ENCODE data around the gene PABPN1L.

Gene PABPN1L

DNA sequence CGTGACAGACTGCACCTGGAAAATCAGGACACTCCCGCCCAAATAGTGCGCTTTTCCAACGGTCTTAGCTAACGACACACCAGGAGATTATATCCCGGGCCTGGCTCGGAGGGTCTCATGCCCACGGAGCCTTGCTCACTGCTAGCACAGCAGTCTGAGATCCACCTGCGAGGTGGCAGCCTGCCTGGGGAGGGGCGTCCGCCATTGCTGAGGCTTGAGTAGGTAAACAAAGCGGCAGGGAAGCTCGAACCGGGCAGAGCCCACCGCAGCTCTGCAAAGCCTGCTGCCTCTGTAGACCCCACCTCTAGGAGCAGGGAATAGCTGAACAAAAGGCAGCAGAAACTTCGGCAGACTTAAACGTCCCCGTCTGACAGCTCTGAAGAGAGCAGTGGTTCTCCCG lies 14.8 kb downstream of the PABPN1L start:
- no peak for DNase-seq (ENCODE audit: low read depth in 2 of 2)

DNA sequence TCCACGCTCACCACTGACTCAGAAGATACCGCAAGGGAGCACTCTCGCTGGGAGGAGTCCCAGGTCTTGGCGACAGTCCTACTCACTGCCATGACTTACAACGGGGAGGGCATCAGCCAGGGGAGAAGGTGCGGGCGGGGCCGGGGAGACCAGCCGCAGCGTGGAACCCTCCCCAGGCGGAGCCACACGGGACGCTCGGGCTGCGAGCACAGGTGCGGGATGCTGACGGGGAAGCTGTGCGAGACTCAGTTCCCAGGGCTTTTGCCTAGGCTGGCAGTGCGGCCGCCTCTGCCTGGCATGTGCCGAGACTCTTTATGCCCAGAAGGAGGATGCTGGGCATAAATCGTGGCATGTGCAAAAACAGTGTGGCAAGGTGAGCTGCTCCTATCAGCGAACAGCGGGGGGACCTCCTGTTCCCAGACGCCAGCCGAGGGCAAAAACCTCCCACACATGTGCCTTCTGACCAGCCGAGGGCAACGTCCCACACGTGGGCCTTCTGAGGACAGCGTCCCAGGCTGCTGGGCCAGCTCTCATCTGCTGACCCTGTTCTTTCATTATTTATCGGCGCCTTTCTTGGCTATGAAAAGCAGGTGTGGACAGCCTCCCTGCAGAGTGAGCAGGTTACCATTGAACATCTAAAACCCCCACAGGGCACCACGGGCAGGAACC lies 15.8 kb downstream of the PABPN1L start:
- no peak for DNase-seq (ENCODE audit: low read depth in 2 of 2)

DNA sequence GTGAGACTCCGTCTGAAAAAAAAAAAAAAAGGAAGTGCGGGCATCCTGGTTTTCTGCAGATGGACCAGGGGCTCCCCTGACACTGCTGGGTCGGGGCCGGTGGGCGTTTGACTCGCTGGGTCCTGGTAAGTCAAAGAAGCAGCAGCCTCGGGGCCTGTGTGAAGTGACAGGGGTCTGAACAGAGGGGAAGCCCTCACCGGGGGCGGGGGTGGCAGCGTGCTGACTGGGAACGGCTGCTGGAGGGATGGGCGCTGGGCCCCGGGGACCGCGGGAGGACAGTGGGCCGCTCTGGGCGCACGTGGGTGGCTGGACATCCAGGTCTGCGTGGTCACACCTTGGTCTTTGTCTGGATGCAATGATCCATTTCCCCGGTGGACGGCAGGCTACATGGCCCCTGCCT lies 17.9 kb downstream of the PABPN1L start:
- no peak for DNase-seq (ENCODE audit: low read depth in 2 of 2)

DNA sequence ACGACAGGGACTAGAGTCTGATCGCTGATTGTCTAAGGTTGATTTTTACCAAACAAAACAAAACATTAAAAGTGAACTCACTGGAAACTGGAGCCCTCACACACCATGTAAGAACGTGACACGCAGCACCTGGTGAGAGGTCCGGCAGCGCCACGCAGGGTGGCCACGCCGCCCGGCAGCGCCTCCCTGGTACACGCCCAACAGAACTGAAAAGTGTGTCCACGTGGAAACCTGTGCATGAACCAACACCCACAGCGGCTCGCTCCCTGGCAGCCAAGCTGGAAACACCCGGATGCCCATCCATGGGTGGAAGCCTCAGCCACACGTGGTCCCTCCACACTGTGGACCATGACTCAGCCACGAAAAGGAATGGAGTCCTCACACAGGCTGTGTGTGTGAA lies 18.8 kb downstream of the PABPN1L start:
- no peak for DNase-seq (ENCODE audit: low read depth in 2 of 2)

DNA sequence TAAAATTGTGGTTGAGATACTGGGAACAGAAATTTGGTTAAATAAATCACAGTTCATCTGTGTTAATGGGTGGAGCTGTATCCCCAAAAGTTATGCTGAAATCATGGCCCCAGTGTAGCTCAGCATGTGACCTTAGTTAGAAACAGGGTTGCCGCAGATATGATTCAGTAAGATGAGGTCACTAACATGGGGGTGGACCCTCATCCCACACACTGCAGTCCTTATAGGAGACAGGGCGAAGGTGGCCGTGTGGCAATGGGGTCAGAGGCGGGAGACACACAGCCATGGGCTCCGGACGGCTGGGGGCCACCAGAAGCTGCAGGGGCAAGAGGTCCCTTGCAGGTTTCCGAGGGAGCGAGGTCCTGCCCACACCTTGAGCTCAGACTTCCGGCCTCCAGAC lies 20.4 kb downstream of the PABPN1L start:
- no peak for DNase-seq (ENCODE audit: low read depth in 2 of 2)

DNA sequence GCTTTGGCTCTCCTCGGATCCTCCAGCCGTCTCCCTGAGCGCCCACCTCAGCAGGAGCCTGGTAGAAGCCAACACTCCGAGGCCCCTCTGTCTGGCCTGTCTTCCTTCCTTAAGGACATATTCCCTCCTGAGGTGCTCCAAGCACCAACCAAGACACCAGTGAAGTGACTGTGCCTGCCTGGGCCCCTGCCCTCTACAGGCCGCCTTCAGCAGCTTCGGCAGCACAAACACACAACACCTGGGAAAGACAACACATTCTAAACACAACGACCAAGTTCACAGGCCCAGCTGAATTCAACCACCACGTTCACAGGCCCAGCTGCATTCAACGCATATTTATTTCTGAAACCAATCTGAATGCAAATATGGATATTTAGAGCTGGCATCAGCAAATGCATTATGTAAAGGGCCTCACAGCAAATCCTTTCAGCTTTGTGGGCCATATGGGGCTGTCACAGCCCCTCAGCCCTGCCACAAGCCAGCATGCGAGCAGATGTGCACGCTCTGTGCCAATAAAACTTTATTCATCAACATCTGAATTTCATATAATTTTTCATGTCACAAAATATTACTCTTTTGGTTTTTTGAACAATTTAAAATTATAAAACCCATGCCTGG lies 21.9 kb downstream of the PABPN1L start:
- DNase-seq (ENCODE audit: low read depth in 2 of 2), result no peak

DNA sequence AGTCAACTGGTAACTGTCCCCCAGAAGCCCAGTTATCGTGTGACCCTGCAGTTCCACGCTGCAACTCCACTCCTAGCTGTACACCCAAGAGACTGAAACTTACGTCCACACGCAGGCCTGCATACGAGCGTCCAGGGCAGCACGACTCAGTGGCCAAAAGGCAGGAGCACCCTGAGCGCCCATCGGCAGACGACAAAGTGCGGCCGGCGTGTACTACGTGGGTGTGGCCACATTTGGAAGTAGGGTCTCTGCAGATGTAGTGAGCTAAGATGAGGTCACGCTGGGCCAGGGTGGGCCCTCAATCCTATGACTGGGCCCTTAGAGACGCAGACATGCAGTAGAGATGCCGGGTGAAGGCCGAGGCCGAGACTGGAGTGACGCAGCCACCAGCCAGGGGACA lies 23.2 kb downstream of the PABPN1L start:
- DNase-seq (ENCODE audit: low read depth in 2 of 2), result no peak

DNA sequence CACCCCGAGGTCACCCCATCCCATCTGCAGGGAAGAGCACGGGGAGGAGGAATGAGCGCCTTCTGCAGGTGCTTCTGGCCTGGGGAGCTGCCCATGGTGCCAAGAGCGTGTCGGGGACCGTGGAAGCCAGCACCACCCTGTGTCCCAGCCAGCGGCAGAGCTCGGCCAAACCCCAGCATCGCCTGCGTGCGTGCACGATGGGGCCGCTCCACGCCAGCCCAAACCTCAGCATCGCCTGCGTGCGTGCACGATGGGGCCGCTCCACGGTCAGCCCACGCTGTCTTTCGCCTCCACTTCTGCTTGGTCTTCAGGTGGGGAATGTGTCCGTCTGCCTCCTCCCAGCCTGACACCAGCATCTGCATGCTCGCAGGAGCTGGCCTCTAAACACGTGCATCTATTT lies 23.7 kb downstream of the PABPN1L start:
- DNase-seq (ENCODE audit: low read depth in 2 of 2), result no peak

DNA sequence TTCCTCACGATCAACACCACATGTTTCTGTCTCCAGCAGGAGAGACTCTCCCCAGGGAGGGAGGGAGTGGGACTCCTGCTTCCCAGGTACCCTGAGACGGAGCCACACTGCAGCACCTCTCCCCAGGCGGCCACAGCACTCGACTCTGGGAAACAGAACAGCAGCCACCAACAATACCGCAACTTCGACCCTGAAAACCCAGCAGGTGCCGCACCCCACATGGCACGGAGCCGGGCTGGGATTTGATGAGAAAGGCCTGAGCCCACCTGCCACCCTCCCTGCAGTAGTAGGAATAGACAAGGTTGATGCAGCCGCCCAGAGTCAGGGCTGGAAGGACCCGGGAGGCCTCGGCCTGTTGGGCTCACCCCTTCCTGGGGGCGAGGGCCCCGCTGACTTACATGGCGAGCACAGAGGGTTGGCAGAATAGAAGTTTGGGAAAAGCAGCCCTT lies 24.1 kb downstream of the PABPN1L start:
- no peak for DNase-seq (ENCODE audit: low read depth in 2 of 2)

DNA sequence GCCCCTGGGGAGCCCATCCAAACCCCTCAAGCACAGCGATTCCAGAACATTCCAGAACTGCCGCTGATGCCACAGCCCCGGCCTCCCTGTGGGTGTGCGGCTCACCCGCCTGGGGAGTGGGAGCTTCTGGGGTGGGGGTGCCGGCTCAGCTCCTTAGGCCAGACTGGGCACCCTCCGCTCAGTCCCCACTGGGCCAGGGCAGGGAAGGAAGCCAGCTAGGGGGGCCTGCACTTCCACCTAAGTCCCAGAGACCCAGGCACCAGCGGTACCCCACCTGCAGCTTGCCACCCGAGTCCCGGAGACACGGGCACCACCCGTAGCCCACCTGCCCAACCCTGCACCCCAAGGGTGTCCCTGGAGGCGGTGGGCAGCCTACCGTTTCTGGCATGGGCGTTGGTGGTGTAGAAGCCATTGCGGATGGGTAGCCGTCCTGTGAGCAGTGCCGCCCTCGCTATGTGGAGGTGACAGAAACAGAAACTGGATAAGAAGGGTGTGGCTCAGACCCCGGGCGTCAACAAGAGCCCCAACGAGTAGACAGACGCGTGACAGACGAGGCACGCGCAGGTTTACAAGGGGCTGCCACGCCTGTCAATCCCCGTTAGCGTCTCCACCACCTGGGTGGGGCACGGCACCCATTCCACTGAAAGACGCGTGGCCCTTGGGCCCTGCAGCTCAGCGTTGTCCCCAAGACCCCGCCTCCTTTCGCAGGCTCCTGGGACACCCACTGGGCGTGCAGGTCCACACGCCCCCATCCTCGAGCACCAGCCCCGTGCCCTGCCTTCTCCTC lies 24.7 kb downstream of the PABPN1L start:
- no peak for DNase-seq (ENCODE audit: low read depth in 2 of 2)

DNA sequence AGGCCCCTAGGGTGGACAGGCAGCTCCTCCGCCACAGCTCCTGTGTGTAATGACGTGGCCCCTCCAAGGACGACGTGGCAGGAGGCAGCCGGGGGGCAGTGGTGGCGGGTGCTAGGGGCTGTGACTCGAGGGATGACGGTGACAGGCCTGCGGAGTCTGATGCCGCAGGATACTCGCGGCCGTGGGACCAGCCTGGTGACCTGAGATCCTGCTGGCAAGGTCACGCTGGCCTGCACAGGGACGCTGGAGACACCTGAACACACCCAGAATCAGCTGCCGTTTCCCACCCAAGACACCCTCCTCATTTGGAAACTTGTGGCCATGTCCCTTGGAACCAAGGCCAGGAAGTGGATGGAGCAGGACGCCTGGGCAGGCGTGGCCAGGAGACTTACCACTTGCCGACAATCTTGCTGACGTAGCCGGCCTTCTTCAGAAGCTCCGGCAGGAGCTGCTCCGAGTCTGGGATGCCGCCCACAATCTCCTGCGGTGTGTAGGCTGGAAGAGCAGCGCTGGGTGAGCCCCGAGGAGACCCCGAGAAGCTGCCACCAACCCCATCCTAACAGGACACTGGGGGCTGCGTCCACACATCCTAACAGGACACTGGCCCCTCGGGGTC lies 25.8 kb downstream of the PABPN1L start:
- DNase-seq (ENCODE audit: low read depth in 2 of 2), result no peak

DNA sequence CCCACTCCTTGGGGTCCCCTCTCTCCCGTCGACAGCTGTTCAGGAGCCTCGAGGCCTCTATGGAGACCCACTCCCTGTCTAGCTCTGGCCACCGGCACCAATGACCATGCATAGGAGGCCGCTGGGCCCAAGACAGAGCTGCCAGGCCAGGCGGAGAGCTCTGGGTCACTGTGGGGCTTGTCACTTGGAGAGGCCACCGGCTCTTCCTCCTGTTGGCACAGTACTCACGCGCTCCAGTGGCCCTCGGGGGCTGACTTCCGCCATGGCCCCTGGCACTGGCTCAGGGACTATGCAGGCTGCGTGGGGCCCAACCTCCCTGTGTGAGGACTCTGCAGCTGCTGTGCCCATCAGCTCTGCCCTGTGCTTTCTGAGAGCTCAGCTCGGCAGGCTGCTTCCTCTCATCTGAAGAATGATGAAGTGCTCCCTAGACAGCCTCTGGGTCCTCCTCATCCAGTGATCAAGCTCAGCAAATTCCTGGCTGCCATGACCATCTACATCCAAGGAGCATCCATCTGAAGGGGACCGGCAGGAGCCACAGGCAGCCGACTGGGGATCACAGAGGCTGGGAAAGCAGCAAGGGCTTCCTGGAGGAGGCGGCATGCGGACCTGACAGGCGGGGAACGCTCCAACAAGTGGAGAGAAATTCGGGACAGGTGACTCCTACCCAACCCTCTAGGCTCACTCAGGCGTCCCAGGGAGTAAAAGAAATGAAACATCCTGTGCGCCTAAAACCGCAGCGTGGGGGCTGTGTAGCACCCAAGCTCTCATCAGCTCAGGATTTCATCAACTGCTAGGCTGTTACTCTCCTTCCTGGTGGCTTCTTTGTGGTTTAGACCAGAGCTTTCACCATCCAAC lies 26.5 kb downstream of the PABPN1L start:
- DNase-seq (ENCODE audit: low read depth in 2 of 2), result no peak

DNA sequence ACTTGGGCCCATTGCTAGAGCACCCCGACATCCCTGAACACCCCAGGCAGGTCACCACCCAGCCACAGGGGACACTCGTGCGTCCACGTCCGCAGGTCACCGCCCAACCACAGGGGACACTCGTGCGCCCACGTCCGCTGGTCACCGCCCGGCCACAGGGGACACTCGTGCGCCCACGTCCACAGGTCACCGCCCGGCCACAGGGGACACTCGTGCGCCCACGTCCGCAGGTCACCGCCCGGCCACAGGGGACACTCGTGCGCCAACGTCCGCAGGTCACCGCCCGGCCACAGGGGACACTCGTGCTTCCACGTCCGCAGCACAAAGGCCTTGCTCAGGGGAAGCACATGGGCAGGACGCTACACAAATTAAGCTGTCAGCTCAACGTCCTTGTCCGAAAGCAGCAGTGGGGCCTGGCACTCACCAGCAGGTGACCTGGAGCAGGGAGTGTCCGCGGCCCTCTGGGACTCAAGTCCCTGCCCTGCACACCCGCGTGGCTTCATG lies 27.4 kb downstream of the PABPN1L start:
- no peak for DNase-seq (ENCODE audit: low read depth in 2 of 2)

DNA sequence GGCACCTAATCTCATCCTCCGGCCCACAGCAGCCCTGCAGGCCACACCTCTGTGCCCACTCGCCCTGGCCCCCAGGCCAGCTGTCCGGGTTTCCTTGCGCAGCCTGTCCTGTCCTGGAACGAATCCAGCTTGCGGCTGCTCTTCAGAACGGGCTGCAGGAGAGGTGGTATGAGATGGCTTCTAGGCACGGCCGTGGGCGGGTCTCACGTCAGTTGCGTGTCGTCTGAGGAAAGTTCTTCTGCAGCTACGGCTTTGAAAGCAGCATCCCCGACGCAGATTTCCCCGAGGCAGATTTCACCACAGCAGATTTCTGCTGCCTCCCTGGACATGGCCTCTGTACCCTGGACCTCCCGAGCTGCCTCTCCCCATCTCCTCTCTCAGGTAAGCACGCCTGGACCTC lies 27.9 kb downstream of the PABPN1L start:
- no peak for DNase-seq (ENCODE audit: low read depth in 2 of 2)

DNA sequence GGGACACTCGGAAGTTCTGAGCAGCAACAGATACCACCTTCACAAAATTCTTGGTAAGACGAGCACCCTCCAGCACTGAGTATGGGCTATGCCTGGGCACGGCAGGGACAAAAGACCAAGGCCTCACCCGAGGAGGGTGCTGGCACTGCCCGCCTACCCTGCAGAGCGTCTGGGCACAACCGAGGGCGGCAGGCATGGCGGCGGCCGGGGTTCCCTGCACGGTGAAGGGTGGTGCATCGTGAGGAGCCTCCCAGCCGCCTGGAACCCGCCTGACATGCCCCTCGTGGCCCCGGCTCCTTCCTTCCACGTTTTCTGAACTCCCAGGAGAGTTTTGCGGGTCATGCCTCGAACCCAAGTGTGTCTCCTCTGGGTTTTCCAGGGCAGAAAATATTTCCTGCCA lies 28.7 kb downstream of the PABPN1L start:
- DNase-seq (ENCODE audit: low read depth in 2 of 2), result no peak

DNA sequence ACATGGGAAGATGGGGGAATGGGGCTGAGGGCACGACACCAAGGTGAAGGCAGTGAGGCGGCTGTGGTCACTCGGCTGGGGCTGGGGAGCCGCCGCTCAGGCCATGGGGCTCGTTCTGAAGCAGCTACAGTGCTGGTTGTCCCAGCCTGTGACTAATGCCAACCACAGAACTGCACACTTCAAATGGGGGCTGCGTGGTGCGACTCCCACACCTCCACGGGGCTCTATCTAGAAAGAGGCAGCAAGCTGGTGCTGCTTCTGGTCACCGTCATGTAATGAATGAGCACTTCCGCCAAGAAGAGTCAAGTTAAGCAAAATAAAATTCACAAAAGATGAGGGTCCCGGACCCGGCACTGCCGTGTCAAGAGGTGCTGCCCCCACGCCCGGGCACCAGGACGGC lies 29.7 kb downstream of the PABPN1L start:
- no peak for DNase-seq (ENCODE audit: low read depth in 2 of 2)

DNA sequence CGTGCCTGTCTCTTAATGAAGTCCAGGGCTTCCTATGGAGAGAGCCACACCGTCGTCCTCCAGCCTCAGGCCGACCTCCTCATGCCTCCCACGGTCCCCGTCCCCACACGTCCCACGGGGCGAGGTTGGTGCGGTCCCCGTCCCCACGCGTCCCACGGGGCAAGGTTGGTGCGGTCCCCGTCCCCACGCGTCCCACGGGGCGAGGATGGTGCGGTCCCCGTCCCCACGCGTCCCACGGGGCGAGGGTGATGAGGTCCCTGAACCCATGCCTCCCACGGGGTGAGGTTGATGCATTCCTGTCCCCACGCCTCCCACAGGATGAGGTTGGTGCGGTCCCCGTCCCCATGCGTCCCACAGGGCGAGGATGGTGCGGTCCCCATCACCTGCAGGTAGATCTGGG lies 30.6 kb downstream of the PABPN1L start:
- DNase-seq (ENCODE audit: low read depth in 2 of 2), result no peak

DNA sequence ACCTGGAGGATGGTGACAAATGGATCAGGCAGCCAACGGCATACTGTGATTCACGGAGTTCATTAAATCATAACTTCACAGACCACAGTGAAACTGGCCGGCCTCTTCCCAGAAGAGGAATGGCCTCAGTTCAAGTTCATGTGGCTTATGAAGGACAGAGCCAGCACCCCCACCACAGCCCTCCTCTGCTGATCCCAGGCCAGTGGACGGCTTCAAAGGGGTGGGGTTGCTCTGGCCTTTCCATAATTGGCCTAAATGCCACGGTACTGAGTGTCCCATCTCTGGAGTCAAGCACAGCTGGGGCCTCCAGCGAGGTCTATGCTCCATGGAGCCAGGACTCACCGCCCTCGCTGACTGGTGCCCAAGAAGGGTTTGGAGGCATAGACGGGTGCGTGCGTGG lies 31.1 kb downstream of the PABPN1L start:
- no peak for DNase-seq (ENCODE audit: low read depth in 2 of 2)

DNA sequence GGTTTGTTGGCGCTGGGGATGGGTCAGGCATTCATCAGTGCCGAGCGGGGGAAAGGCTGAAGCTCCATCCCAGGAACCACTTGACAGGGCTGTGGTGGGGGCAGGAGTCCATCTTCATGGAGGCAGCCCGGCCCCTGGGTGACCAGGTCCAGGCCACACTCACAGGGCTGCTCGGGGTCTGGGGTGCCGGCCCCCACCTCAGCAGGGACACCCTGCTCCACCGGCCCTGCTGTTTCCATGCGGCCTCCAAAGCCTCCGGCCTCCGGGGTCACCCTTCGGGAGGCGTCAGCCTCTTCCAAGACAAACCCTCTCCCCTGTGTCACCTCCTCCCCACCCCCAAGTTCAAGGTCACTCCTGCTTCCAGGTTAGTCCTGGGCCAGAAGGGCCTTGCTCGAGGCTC lies 31.8 kb downstream of the PABPN1L start:
- DNase-seq (ENCODE audit: low read depth in 2 of 2), result no peak

DNA sequence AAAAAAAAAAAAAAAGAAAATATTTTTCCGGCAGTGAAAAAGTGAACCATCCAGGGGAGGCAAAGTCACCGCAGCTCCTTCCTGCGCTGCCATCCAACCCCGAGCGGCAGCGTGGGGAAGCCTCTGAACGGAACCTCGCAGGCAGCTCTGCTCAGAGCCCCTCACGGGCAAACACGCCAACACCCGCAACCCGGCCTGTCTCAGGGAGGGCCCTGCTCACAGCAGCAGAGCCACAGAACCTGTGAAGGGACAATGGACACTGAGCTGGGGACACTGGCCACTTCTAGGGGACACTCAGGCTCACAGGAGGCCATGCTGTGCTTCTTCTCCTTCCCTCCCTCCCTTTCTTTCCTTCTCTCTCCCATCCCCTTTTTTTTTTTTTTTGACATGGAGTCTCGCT lies 33.4 kb downstream of the PABPN1L start:
- DNase-seq (ENCODE audit: low read depth in 2 of 2), result no peak

DNA sequence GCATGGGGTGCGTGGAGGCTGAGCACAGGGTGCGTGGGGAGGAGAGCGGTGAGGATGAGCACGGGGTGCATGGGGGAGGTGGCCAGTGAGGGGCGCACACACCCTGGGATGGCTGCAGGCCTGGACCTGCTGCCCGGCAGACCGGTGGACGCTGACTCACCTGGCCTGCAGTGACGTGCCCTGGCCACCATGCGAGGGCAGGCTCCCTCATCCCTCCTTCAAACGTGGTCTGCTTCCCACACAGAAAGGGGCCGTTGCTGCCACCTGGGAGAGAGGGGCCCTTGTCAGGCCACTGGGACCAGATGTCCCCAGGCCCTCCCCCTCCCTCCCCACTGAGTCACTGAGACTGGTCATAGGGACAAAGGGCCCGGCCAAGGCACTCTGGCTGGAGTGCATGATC lies 34.6 kb downstream of the PABPN1L start:
- DNase-seq (ENCODE audit: low read depth in 2 of 2), result no peak

DNA sequence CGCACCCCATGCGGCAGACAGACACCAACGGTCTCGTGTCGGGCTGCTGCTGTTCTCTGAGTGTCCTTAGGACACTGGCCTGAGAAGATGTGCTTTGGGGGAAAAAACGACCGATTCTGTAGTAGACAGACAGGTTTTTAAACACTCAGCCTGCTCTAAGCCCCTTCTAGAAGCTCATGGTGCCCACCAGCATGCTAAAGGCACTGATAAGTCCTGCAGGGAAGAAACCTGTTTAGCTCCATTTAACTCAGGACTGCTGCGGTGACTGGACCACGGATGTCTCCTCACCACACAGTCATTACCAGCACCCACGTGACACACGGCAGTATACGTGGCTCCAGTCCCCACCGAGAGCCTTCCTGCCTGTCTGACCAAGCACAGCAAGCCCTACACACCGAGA lies 35.7 kb downstream of the PABPN1L start:
- DNase-seq (ENCODE audit: low read depth in 2 of 2), result no peak

Measured in stimulated activated CD8-positive, alpha-beta memory T cell treated with anti-CD3 and anti-CD28 coated beads, Interleukin-7, amount 100 ng/mL, for 4 hours (primary cell).